GM18861 (cell line): ENCODE results near the gene SUPT4H1.

Experiments used
- ATAC-seq: cut with Tn5 transposase; IDR thresholded peaks from one replicate; pipeline ENCODE4 v1.9.1; 2021; ENCODE audit not compliant: unreplicated experiment

SUPT4H1 gene

DNA sequence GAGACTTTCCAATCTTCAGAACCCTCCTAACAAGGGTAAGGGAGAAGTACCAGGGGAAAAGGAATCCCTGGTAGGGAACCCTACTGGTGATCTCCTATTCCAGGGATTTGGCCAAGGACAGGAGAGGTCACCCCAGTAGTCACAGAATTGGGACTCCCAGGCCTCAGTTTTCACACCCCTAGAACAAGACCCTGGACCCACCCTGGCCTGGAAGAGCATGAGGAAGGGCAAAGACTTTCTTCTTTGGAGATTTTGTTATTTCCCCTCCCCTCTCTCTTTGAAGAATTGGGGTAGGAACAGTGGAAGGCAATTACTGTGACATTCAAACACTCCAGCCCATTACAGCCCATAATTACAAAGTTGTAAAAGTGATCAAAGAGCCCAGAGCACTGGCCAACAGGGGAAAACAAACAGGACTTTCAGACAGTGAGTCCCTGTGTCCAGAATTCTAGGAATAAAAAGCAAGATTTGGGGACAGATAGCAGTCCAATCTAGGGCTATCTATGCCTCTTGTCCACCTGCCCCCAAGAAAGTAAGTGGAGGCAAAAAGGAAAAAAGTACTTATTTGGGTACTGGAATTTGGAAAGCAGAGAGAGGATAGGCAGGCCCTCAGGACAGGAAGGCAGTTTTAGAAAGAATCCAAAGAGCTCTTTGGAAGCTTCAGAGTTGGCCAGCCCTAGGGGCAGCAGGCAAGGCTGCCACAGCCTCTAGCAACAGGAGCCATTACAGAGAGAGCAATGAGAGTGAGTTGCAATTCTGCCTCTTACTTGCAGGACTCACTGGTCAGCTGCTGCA, 13.4 kb upstream of the SUPT4H1 start:
- no peak for ATAC-seq

DNA sequence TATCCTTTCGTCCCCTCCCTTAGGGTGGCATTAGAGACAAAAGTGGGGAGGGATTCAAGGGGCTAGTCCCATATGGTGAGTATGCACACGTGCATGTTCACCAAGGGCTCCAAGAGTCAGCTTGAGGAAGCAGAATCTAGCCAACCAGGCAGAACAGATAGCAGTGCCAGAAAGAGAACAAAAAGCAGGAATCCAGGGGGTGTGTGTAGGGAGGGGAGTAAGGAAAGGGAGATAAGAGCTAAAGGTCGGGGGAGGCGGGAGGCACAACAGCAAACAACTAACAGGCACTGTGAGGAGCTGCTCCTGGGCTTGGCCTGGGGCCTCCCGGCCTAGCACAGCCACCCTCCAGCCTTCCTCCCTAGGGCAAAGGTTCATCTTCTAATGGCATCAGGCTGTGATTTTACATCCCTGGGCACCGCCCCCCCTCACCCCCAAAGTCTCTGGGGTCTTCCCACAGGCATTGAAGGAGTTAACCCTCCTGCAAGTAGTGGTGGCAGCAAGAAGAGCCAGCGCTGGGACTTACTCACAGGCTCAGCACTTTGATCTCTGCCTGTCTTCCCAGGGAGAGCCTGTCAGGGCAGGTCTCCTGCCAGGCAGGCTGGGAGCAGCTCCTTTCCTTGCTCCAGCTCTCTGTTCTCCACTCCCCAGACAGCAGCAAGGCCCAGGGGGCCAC, 12.4 kb upstream of the SUPT4H1 start:
- ATAC-seq: no peak

DNA sequence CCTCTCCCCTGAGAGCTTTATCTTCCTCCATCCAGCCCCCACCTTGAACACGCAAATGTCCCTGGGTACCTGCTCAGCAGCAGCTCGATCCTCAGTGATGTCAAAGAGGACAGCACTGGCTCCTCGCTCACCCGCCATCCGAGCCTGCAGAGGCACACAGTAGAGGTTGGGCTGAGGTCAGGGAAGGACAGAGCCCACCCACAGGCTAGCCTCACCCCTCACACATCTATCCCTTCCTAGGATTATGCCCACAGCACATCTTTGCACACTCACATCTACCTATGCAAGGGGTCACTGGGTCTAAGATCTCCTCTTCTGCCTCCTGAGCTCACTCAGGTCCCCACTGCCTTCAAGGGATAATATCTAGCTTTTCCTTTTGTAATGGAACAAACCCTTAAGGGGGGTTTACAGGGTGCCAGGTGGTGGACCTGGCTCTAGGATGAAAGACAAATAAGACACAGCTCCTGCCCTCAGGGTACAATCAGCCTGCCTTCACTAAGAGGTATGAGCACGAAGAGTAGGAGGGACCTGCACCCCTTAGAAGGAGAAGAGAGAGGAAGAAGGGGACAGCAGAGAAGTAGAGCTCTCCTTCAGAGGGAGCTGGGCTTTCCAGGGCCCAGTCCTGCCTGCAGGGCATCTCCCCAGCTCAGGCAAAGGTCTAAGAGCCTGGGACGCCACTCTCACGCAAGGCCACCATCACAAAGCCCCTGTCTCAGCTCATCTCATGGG, 11.6 kb upstream of the SUPT4H1 start:
- ATAC-seq: no peak

DNA sequence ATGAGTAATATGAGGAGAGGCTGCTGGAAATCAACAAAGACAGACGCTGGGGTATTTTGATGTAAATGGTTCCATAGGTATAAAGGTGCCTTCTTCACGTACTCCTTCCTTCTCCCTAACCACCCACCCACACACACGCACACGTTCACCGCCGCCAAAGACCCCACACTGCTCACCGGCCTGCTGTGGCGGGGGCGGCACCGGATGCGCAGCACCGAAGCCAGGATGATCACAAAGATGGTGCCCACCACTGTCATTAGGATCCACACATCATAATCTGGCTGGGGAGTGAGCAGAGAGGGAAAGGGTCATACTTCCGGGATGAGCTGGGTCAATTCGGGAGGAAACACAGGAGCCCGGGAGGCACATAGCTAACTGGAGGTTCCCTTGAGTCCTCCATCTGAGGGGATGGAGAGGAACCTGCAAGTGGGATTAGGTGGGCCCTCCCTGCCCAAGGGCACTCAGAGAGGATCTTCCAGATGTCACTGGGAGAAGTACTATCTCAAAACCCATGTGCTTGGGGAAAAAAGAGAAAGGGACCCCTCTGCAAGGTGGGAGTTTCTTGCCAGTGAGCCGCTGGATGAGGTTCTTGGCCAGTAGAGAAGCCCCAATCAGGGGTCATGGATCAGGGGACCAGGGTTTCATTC, 10.5 kb upstream of the SUPT4H1 start:
- ATAC-seq: no peak

DNA sequence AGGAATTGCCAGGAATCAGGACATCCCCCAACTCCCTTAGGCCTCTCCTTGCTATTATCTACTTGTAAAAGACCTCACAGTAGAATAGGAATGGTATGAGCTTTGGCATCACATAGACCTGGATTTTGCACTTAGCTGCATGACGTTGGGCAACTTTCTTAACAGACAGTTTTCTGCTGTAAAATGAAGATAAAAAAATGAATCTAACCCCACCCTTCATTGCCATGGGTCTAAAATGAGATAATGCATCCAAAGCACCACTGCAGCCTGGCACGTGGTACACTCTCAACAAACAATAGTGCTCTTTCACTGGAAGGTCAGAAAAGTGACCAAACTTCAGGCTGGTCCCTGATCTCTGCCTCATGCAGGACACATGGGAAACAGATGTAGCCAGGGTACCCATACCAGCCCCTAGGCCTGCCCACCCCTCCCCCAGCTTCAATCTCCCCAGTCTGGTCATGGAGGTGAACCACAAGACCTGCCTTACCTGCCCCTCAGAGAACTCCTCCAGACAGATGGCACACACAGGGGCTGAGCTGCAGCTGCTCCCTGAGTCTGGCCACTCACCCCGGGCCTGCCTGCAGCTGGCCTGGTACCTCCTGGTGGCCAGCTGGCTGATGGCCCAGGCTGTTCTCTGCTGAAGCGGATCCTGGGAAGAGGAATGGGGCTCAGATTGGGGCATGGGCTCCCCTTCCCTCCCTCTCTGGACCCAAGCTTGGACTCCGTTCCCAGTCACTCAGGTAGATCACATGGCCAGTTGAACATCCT, 8.5 kb upstream of the SUPT4H1 start:
- no peak for ATAC-seq

DNA sequence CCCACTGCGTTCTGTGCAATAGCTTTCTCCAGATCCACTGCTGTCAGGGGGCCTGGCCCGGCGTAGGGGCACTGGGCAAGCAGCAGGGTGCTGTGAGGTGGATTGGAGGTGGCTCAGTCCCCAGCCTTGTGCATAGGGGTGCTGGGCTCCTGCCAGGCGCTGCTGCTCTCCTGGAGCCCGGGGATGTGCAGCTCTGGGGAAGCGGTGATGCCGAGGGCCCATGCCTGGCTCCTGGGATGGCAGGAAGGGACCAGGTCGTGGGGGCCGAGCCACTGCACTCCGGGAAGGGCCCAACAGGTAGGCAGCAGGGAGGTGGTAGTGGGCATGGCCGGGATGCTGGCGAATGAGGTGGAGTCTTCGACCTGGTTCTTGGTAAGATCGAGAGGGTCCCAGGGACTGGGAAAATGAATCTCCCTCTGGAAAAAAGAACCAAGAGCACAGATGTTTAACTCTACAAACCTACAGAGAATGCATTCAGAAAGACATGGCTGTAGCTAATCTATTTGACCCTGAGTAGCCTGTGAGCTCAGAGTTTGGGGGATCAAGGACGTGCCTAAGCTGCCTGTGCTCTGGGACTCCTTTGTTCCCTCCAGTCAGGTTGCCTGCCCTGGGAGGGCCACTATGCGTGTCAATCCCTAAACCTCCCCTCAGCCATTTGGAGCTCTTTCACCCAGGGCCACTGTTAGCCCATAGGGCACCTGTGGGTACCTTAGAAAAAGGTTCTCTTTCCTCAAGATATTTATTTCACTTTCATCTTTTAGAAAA, 6.6 kb upstream of the SUPT4H1 start:
- no peak for ATAC-seq

DNA sequence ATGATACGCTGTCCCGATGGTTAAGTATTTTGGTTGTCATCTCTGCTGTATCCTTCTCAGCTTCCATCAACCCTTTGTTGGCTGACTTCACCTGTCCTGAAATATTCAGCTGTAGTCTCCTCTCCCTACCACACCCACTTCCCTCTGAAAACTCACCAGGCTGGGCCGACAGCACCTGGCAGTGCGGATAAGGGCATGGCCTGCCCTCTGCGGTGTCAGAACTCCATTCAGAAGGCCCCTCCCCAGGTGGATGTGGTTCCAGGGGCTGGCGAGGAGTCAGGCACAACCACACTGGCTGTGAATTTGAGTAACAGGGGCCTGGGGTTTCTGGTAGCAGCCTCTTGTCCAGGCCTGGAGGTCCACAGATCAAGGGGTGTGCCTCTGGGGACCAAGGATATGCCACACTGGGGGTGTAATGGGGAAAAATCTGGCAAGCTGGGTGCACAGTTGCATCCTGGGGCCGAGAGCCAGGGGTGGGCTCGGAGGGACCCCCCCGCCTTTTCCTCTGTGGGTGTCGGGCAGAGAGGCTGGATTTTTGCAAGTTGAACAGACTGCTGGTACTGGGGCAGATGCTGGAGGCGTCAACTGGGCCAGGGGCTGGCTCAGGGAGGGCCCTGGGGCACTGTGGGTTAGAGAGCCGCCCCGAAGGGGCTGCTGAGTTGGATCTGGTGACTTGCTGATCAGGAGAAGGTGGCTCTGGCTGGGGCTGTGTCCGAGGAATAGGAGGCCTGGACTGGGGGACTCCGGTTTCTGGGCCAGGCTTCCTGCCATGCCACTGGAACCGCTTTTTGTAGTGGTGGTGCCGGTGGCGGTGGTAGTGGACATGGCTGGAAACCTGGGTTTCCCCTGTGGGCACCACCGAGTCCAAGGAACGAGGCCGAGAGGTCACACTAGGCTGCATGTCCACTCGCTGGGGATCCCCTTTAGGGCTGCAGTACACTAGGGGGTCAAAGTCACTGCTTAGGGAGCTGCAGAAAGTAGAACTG, 5.6 kb upstream of the SUPT4H1 start:
- ATAC-seq: no peak

DNA sequence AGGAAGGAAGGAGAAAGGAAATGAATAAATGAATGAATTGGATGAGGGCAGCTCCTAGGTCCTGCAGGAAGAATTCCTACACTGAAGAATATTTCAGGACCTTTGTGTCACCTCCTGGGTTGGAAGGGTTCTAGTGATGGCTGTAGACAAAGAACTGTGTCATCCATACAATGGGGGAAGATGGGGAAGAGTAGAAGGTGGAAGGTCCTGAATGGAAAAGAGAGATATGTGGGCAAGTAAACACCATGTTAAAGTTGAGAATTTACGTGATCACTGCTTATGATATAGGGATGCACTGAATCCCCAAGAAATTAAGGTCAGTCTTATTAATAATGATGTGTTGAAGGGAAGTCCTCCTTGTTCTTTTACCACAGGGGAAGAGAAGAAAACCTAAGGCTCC, 4.2 kb upstream of the SUPT4H1 start:
- ATAC-seq: no peak

DNA sequence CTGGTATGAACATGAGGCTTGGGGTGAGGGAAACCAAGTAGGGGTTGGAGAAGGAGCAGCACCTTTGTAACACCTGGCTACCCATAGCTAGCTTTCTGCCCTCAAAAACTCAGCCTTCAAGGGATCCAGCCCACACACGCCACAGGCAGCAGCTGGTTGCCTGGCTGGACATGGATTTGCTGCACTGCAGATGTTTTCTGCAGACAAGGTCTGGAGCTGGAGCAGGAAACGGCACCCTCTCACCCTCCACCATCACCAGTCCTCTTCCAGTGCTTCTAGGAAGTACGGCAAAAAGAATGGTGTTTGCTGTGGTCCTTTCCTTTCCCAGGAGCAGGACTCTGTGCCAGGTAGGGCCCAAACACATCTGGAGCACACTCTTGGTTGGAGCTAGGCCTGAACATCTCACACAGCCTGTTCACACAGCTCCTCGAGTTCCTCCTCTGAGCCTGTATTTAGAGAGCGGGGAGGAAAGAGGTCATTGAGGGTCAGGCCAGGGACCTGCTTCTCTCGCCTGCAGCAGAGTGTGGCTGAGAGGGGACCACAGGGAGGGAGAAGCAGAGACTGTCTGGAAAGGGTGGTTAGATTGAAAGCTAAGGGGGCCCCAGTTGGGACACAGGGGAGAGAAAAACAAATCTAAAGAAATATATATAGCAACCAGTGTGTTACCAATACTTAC, 2.7 kb upstream of the SUPT4H1 start:
- no peak for ATAC-seq

DNA sequence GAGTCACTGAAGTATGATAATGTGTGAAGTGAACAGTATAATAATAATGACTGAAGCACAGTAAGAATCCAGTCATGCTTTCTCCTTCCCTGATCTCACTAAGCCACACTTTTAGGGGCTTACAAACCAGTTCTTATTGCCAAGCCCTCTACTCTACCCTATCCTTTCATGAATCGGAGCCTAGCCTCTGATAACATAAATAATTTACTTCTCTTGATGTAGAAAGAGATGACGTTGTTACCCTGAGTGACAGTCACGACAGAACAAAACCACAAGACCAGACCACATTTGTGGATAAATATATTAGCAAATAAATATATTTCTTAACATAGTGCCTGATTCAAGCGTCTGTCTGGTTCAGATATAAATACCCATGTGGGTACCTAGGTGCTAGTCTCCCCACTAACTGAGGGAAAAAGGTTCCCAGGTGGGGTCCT, 1.4 kb upstream of the SUPT4H1 start:
- no peak for ATAC-seq

DNA sequence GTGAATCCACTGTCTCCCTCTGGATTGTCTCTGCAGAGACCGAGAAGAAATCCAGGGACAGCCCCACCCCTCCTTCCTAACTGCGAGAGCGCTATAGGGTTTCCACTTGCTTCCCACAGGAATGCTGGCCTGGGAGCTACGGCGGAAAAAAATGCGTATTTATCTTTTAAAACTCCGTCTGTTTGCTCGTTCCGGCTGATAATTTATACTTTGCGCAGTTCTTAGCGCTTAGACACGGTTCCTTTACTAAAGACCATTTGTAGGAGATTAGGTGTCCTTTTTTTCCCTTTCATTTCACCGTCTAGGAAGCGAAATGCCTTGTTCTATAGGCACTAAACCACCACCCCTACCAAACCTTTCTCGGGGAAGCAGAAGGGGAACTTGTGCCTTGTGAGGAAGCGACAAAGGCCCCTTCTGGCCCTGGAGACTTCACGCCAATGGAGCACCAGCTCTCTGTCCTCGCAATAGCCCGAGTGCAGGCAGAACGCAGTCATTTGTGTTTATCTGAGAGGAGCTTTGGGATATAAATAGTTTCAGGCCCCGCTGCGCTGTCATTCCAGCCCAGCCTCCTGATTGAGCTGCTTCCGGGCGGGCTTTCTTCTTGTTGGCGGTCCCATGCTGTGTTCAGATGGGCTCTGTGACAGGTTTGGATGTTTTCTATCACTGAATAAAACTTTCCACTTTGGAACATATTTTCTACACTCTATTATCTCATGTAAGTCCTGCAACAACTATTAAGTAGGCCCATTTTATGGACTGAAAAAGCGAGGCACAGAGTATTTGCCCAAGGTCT, 791 bp upstream of the SUPT4H1 start:
- no peak for ATAC-seq

DNA sequence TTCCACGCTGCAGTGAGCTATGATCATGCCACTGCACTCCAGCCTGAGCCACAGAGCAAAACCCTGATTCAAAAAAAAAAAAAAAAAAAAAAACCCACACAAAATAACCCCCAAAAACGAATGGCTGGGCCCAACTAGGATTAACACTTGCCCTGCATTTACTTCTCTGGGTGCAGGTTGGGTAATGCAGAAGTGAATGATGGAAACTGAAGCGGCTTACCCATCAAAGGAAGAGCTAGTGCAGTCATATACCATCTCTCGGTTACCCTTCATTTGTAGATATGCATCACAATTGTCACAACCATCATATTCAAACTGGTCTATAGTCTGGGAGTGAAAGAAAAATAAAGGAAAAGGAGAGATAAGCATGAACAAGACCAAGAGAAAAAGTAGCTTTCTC, 819 bp downstream of the SUPT4H1 start:
- ATAC-seq: no peak

DNA sequence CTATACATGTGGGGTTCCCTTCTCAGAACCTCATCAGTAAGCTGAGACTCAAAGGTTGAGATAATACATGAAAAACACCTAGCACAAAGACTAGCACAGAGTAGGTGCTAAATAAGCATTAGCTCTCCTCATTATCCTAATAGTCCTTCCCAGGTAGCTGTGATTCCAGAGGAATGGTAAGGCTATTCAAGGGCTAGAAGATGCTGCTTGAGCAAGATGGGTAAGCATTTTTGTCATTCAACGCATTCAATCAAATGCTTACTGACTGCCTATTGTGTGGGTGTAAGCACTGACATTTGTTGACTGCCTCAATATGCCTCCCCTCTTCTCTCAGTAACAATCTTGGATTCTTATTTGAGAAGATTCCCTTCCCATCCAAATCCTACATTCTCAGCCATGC, 4.0 kb downstream of the SUPT4H1 start:
- ATAC-seq: no peak

DNA sequence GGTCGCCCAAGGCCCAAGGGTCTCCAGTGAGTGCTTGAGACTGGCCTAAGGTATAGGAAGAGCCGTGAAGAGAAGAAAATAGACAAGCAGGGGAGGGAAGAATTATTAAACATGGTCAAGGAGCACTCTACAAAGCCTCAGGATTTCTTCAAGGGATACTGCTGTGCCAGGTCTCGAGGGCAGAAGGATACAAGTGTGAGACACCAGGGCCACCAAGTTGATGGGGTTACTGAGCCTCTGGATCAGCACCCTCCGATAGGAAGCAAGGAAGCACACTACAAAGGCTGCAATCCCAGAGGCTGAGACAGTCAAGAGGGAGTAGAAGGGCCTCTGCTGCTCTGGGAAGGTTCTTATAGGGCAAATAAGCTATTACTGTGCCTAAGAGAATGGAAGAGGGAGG, 6.5 kb downstream of the SUPT4H1 start:
- ATAC-seq: no peak

DNA sequence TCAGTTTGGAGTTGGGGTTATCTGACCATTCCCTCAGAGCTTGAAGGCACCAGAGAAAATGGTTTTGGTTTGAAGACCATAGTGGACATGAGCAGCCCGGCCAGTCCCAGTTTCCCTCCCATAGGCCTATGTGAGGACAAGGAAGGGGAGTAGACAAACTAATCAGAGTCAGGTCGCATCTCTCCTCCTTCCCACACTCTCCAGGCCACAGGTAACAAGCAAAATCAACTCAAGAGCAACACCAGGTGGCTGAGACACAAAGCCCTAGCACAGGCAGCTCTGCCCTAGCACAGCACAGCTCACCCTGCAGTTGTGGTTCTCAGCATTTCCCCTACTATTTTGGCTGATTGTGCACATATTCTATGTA, 7.2 kb downstream of the SUPT4H1 start:
- peak; percentile 28 for ATAC-seq

DNA sequence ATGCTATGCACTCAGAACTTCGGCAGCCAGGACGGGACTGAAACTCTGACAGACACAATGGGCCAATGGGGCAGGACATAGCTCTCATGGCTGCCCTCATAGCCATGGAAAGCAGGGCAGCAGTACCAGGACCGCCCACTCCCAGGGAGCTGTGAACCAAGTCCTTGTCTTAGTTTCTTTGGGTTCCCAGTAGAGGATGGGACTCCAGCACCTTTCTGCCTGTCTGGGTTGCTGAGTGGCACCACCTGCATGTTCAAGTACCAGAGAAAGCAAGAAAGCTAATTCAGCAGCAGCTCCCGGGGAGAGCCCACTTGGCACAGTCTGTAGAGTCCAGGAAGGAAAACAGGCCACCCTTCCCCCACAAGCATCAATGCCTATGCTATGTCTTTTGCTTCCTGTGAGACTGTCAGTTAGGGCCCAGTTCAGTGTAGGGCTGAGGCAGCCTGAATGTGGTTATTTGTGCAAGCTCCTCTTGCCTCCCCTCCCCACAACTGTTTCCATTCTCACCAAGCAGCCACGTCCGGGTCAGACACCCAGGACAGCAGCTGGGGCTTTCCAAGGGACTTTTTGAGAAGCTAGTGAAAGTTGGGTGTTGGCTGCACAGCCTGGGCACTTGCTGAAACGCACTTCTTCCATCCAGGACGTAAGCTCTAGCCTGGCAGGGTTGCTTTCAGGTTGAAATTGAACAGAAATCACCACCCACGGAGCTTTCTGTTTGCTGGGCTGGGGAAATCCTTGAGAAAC, 7.8 kb downstream of the SUPT4H1 start:
- ATAC-seq: peak; percentile 77

DNA sequence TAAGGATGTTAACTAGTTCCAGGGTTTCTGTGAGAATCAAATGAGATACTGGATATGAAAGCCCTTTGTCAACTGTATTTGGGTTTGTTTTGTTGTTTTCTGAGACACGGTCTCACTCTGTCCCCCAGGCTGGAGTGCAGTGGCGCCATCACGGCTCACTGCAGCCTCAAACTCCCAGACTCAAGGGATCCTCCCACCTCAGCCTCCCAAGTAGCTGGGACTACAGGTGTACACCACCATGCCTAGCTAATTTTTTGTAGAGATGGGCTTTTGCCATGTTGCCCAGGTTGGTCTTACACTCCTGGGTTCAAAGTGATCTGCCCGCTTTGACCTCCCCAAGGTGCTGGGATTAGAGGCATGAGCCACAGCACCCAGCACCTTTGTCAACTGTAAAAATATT, 8.9 kb downstream of the SUPT4H1 start:
- no peak for ATAC-seq
